Measurements from ENCODE around the gene GORASP1.

GRCh38 chr3:39112113-39112512, 4.7 kb upstream of the GORASP1 start:
- TF ChIP-seq CTCF (CRISPR knock-in tag; IDR thresholded peaks at IDR 0.05) (no peak), IKZF1 (IDR thresholded peaks at IDR 0.05) (no peak), FOXO4 (CRISPR knock-in tag; conservative IDR thresholded peaks at IDR 0.05) (no peak), GPN1 (CRISPR knock-in tag; IDR thresholded peaks at IDR 0.05; ENCODE audit: borderline replicate concordance) (no peak)
